ENCODE data around the gene DPPA4.
"Not testable (repeated sequence)": the region's sequence is repeated elsewhere in the genome, so short reads cannot be mapped to it uniquely, and the experiment has no call there.

DPPA4 gene, protein sequence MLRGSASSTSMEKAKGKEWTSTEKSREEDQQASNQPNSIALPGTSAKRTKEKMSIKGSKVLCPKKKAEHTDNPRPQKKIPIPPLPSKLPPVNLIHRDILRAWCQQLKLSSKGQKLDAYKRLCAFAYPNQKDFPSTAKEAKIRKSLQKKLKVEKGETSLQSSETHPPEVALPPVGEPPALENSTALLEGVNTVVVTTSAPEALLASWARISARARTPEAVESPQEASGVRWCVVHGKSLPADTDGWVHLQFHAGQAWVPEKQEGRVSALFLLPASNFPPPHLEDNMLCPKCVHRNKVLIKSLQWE

DNA sequence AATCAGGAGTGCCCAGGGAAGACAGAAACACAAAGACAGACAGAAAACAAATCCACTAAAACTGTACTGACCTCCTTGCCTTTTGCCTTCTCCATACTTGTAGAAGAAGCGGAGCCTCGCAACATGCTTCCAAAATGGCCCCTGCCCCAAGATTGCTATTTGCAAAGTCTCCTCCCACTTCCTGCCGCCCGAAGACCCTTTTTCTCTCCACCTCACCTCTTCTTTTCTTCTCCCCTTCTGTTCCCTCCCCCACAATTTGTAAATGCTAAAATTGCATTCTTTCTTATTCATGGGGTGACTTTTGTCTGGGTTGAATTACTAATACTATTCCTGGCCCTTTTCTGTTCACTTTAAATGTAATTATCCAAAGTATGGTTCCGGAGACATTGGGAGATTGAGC is at the start of gene DPPA4:
TSS of gene DPPA4 (minus strand) at position 154 of the 400 bp plus-strand sequence. CDS start at position 125, 29 bp downstream.
- no peak for DNase-seq (ENCODE audit: low read depth in 2 of 2)

DNA sequence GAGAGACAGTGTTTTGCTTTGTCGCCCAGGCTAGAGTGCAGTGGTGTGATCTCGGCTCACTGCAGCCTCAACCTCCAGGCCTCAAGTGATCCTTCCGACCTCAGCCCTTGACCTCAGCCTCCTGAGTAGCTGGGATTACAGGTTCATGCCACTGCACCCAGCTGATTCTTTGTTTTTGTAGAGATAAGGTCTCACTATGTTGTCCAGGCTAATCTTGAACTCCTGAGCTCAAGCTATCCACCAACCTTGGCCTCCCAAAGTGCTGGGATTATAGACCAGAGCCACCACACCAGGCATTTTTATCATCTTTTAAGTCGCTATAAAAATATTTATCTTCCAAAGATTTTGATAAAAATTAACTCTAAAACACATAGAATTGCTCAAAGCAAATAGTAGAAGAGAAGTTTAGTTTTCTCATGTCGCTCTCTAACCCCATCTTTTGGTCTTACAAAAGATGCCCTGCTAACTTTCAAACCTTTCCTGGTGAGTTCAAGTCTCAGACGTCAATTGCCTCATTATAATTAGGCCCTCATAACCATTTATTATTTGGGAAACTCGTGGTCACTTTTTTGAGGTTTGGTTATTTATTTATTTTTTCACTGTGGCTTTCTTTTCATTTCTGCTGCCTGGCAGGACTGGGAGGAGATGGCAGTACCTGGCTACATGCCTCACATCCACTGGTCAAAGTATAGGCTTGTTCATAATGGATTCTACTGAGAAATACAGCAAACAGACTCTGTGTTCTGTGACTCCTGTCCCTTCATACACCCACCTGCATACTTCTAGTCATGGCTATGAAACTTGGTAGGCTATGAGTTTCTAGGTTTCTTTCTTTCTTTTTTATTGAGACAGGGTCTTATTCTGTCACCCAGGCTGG is 48.3 kb upstream of the DPPA4 start:
- DNase-seq (ENCODE audit: low read depth in 2 of 2), result no peak

GRCh38 chr3:109384164-109384563 is 46.8 kb upstream of the DPPA4 start:
- DNase-seq (ENCODE audit: low read depth in 2 of 2), result no peak

DNA sequence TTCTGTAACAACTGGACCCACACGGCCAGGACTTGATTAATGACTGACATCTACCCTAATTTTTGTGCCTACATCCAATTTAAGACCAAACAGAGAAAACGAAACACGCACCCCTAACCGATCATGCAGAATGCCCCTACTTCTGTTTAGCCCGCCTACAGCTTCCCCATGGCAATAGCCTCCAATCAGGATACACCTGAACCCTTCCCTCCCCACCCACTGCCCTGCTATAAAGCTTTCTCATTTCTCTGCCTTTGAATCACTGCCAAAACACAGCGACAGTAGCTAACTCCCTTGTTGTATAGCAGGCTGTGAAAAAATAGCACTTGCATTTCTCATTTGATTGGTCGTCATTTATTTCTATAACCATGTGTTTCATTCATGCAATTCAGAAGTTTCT is 45.2 kb upstream of the DPPA4 start:
- no peak for DNase-seq (ENCODE audit: low read depth in 2 of 2)

- DNase-seq (ENCODE audit: low read depth in 2 of 2), result no peak
These were observed 38.6 kb upstream of the DPPA4 start for GRCh38 chr3:109375975-109376374.

DNA sequence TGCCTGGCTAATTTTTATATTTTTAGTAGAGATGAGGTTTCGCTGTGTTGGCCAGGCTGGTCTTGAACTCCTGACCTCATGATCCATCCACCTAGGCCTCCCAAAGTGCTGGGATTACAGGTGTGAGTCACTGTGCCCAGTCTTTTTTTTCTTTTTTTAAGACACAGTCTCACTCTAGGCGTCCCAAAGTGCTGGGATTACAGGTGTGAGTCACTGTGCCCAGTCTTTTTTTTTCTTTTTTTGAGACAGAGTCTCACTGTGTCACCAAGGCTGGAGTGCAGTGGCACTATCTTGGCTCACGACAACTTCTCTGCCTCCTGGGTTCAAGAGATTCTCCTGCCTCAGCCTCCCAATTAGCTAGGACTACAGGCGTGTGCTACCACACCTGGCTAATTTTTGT is 37.1 kb upstream of the DPPA4 start:
- not testable (repeated sequence) for DNase-seq (ENCODE audit: low read depth in 2 of 2)

- no peak for DNase-seq (ENCODE audit: low read depth in 2 of 2)
These were observed 36.6 kb upstream of the DPPA4 start for GRCh38 chr3:109373933-109374332.

DNA sequence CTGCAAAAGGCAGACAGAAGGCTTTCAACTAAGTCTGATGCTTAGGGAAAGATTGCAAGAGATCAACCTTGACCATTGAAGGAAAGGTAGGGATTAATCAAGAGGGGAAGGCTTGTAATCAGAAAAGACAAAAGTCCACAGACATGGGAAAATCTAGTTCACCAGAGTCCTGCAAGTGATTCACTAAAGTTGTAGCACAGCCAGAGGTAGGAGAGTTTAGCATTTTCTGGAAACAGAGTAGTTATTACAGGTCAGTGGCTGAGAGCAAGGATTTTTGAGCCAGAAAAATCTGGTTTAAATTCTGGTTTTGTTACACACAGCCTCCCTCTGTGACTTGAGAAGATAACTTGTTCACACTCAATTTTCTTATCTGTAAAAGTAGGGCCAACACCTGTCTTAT is 35.3 kb upstream of the DPPA4 start:
- DNase-seq (ENCODE audit: low read depth in 2 of 2), result no peak

GRCh38 chr3:109369510-109369909 is 32.2 kb upstream of the DPPA4 start:
- DNase-seq (ENCODE audit: low read depth in 2 of 2), result no peak

DNA sequence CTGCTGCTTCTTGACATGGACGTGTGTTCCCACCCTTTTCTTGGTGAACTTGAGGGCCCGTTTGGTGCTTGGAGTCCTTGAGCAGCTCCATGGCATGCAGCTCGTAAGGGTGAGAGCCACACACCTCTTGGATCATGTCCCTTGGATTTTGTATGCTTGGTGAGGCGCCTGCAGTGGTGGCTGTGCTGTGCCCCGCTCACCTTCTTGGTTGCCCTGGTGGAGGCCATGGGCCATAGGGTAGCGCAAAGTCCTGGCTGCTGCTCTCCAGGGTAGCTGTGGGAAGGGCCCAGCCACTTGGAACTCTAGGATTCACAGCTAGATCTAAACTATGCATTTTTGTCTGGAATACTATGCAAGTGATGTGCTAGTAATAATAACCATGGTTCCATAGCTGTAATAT is 26.7 kb upstream of the DPPA4 start:
- no peak for DNase-seq (ENCODE audit: low read depth in 2 of 2)

GRCh38 chr3:109363634-109364033 is 26.3 kb upstream of the DPPA4 start:
- DNase-seq (ENCODE audit: low read depth in 2 of 2), result no peak

- DNase-seq (ENCODE audit: low read depth in 2 of 2), result no peak
These were observed 25.5 kb upstream of the DPPA4 start for GRCh38 chr3:109362823-109363222.

DNA sequence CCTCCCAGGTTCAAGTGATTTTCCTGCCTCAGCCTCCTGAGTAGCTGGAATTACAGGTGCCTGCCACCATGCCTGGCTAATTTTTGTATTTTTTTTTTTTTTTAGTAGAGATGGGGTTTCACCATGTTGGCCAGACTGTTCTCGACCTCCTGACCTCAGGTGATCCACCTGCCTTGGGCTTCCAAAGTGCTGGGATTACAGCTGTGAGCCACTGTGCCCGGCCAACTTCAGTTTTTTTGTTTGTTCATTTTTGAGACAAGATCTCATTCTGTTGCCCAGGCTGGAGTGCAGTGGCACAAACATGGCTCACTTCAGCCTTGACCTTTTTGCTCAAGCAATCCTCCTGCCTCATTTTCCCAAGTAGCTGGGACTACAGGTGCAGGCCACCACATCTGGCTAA is 21.5 kb upstream of the DPPA4 start:
- not testable (repeated sequence) for DNase-seq (ENCODE audit: low read depth in 2 of 2)

DNA sequence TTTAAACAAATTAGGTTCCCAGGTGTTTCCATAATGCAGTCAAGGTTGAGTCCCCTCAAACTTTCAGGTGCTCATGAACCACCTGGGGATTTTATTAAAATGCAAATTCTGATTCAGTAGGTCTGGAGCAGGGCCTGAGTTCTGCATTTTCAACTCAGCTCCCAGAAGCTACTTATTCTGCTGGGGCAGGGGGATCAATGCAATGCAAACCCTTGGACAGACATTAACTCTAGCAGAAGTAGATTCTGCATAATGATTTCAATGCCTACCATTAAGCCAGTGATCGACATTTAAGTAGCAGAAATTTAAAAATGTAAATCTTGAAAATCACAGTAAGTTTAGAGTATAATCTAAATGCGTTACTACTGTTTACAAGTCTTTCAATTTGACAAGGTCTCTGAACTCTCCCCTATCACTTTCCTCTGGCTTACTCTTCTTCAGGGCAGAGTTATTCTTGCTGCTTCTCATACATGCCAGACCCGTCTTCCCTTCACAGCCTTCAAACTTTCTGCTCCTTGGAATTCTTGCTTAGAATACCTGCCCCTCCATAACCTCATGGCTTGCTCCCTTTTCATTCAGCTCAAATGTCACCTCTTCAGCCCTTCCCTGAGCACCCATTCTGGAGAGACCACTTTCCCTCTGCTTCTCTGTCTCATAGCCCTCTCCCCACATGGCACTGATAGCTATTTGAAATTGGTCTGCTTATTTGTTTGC is 19.3 kb upstream of the DPPA4 start:
- DNase-seq (ENCODE audit: low read depth in 2 of 2), result no peak

DNA sequence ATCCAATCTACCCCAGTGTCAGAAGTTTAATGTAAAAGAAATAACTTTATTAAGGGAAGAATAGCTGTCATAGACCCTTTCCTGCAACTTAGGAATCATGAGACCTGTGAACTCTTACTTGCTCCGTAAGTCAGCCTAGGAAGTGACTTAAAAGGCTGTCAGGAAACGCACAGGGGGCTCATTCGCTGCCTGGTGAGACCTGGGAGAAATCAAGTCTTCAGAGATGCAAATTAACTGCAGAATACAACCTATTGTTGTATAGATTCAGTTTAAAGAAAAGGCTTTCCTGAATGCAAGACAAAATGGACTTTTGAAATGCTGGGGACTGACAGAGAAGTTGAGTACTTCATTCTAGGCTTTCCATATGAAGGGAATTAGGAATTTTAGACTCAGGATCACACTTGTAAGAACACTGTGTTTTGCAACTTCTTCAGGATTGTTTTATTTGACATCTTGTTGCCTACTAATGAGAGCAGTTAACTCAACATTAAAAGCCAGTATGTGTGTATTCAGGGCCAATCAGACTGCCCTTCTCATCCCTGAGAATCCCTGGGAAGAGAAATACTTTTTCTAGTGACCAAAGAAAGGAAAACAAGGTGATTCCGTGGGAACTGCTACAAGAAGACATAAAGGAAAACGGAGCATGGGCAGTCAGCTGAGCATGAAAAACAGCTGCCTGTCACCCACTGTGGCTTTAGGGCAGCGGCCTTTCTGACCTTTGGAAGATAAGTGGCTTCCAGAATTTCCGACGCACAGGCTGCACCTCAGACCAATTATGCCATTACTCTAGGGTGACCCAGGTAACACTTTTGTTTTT is 18.5 kb upstream of the DPPA4 start:
- no peak for DNase-seq (ENCODE audit: low read depth in 2 of 2)

GRCh38 chr3:109353057-109353456 is 15.7 kb upstream of the DPPA4 start:
- DNase-seq (ENCODE audit: low read depth in 2 of 2), result no peak

DNA sequence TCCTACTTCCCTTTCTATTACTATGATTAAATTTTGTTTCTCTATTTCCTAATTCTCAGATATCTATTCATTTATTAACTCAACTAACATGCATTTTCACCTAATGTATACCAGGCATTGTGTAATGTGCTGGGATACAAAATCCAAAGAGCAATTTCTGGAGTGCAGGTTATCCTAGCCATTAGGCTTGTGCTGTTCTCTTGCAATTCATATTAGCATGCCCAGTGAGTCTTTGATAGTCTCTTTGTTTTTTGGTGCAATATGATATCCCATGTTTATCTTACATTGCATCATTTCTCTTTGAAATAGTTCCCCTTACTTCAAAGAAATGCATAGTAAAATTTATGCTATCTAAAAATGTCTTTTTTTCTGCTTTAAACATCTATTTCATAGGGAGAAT is 13.9 kb upstream of the DPPA4 start:
- no peak for DNase-seq (ENCODE audit: low read depth in 2 of 2)

GRCh38 chr3:109346770-109347295 is 9.5 kb upstream of the DPPA4 start:
- no peak for DNase-seq (ENCODE audit: low read depth in 2 of 2)

DNA sequence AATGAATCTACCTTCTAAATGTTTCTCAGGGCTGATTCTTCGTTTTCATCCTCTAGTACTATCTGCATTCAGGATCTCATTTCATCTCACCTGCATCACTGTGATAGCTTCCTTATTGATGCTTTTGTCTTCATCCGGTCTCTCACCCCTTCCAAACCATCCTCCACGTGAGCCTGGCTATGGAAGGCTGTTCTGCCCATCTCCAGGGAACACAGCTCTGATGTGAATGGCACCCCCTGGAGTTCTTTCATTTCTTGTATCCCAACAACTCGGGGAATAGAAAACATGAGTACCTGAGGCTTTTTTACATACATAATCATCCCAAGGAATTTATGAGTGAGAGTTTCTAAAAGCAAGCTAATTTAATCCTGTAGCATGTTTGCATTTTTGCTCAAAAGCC is 8.8 kb upstream of the DPPA4 start:
- DNase-seq (ENCODE audit: low read depth in 2 of 2), result no peak

GRCh38 chr3:109339714-109340648 is 2.6 kb upstream of the DPPA4 start:
- DNase-seq (ENCODE audit: low read depth in 2 of 2), result no peak

Measured in activated CD8-positive, alpha-beta memory T cell treated with anti-CD3 and anti-CD28 coated beads for 4 hours (primary cell).